HTERT RPE-1 (cell line): ENCODE measurements around the gene WDR87.

ENCODE experiments used
- in situ Hi-C: fragments of 300-500 bp; cut with MboI; formaldehyde crosslinking; loops from 4 replicates; pipeline ENCODE4 v1.14.3; 2020; ENCODE audit warnings: low sequenced_read_pairs

The WDR87 gene

DNA sequence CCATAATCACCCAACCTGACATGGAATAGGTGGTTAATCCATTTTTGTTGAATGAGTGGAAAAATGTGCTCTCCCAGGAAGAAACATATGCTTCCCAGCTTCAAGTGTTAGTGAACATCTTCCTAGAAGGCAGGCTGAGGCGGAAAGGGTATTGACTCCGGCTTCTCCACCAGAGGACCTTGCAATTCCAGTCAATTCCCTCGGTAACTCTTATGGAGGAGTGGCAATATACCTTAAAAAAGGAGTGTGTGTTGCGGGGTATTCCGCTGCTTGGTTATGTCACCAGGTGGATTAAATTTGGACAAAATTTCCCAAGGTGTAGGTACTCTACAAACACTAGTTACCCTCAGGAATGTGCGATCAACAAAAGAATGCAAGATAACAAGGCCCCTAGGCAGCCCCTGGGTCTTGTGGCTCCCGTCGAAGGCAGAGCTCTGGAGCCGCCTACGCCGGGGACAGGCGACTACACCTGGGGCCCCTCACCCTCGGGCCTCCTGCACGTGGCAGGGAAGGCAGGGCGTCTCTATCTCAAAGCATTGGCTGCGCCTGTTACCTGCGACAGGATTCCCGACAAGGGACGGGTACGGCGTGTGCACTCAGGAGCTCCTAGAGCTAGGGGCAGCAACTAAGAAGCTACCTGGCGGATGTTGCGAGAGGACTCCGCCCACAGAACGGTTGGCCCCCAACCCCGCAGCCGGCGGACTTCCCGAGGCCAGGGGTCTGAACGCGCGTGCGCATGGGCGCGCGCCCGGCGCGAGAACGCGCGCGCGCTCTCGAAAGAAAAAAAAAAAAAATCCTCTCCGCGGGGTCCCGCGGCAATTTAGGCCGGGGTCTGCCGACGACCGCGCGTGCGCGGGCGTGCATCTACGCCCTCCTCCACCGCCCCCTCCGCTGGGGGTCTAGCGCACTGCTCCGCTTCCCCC is at the start of gene WDR87:
Gene WDR87 (minus strand): TSS at position 649 of the 923 bp plus-strand sequence. CDS start 8,355 bp downstream, outside the sequence.
- in situ Hi-C loops: no loop called here

- in situ Hi-C loops: no loop called here
Measured at GRCh38 chr19:37955986-37956385, 49.6 kb upstream of the WDR87 start.

- in situ Hi-C loops: no loop called here
Measured at GRCh38 chr19:37954421-37954874, 48.1 kb upstream of the WDR87 start.

- in situ Hi-C loops: no loop called here
Measured at GRCh38 chr19:37953918-37954303, 47.5 kb upstream of the WDR87 start.

GRCh38 chr19:37953171-37953917 is 47.0 kb upstream of the WDR87 start:
- in situ Hi-C loops: no loop called here

DNA sequence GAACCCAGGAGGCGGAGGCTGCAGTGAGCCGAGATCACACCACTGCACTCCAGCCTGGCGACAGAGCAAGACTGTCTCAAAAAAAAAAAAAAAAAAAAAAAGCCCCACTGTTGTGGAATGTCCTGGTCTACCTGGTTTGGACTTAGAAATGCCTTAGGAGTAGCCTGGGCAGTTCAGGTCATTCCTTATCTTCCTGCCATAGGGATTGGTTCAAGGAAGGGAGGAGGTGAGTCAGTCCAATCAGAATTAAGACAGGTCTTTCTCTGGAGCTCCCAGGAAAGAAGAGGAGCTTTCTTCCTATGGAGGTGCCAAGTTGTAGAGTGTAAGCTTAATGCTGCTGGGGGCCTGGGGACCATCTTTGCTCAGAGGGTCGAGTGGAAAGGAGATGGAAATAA is 45.4 kb upstream of the WDR87 start:
- in situ Hi-C loops: no loop called here

- in situ Hi-C loops: no loop called here
Measured at GRCh38 chr19:37950471-37951175, 44.2 kb upstream of the WDR87 start.

- in situ Hi-C loops: no loop called here
Measured at GRCh38 chr19:37948362-37948761, 42.0 kb upstream of the WDR87 start.

- in situ Hi-C loops: no loop called here
Measured at GRCh38 chr19:37947778-37948177, 41.4 kb upstream of the WDR87 start.

- in situ Hi-C loops: no loop called here
Measured at GRCh38 chr19:37946132-37946531, 39.7 kb upstream of the WDR87 start.

- in situ Hi-C loops: no loop called here
Measured at GRCh38 chr19:37943480-37943879, 37.1 kb upstream of the WDR87 start.

DNA sequence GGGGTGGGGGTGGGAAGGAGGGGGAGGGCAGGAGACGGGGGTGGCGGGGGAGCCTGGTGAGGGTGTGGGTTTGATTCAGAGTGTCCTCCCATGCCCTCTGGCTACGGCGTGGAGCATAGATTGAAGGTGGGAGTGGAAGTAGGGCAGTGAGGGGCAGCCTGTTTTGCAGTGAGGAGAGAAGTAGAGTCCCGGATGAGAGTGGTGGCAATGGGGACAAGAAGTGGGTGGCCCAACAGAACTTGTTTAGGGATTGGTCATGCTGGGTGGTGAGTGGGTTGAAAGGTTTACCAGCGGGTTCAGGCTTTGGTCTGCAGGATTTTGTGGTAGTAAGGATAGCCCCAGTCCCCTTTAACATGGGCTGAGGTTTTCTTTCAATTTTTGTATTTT is 36.1 kb upstream of the WDR87 start:
- in situ Hi-C loops: no loop called here

- in situ Hi-C loops: no loop called here
Measured at GRCh38 chr19:37941782-37942515, 35.6 kb upstream of the WDR87 start.

GRCh38 chr19:37938353-37938752 is 32.0 kb upstream of the WDR87 start:
- in situ Hi-C loops: no loop called here

DNA sequence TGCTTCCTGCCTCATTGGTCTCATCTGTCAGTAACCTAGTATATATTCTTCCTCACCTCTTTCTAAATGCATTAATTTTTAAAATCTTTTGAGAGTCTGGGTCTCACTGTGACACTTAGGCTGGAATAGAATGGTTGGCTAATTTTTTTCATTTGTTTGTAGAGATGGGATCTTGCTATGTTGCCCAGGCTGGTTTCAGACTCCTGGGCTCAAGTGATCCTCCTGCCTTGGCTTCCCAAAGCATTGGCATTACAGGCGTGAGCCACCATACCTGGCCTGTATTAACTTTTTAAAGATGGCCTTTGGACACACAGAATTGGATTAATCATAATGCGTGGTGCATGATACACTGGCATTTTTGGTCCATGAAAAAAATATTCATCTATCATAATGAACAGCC is 30.5 kb upstream of the WDR87 start:
- in situ Hi-C loops: no loop called here

DNA sequence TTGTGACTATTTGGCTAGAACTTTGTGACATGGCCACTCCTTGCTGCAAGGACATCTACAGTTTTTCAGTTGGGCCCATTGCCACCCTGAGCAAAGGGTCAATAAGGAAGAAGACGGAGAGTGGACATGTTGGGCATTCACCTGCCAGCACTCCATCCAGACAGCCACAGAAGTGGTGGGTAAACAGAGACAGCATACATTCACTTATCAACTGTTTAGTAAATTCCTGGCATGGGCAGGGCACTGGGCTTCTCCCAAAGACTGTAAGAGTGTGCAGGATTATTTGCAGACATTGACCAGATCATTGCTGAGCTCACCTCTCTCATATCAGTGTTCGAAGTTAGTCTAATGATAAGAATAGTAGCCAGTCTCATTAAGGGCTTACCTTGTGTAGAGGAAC is 29.8 kb upstream of the WDR87 start:
- in situ Hi-C loops: no loop called here

DNA sequence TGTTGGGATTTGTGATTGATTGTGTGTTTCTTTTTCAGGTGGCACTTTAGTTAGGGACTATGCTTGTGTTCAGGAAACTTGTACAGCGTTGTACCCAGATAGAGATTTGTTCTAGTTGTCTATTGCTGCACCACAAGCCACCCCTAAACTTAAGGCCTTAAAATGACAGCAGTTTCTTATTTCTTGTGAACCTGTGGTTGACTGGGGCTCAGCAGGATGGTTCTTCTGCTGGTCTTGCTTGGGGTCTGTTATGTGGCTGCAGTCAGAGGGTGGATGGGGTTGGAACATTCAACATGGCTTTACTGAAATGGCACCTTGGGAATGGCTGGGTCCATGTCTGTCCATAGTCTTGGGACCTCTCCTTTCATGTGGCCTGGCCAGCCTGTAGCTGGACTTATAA is 28.9 kb upstream of the WDR87 start:
- in situ Hi-C loops: no loop called here

DNA sequence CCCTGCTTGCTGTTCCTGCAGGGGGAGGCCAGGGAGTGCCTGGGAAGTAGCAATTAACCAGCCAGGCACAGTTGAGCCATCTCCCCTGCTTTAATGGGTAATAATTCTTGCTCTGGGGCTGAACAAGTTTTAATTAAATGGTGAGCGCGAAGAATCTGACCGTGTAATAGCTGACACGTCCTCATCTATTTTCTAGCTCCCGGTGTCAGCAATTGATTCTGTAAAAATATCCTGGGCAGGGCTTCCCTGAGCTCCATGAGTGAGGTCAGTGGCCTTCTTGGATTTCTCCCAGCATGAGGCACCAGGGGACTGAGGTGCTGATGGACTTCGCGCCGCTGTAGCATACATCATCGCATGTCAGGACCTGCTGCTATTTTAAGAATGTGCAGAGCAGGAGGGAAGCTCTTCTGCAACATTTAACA is 27.6 kb upstream of the WDR87 start:
- in situ Hi-C loops: no loop called here

GRCh38 chr19:37932985-37933936 is 26.9 kb upstream of the WDR87 start:
- in situ Hi-C loops: no loop called here
